WERI-Rb-1 (cell line): ENCODE data around the gene UBE2E2.
"Not testable (repeated sequence)": the region's sequence is repeated elsewhere in the genome, so short reads cannot be mapped to it uniquely, and the experiment has no call there.

ENCODE experiments used
- DNase-seq: peaks from one replicate; pipeline ENCODE4 v3.0.0-alpha.2; 2020
- H3K27ac ChIP-seq: fragments of 250-450 bp; sonication (Bioruptor Pico); 2 replicates; pipeline ENCODE4 v1.5.1; 2020; ENCODE audit warnings: mild to moderate bottlenecking, moderate library complexity
- H3K27me3 ChIP-seq: fragments of 250-450 bp; sonication (Bioruptor Pico); 2 replicates; pipeline ENCODE4 v1.5.1; 2021; ENCODE audit warnings: mild to moderate bottlenecking, low read depth, moderate library complexity; ENCODE audit not compliant: insufficient read depth, severe bottlenecking
- H3K36me3 ChIP-seq: fragments of 250-450 bp; sonication (Bioruptor Pico); 2 replicates; pipeline ENCODE4 v1.5.1; 2020; ENCODE audit warnings: mild to moderate bottlenecking, moderate library complexity
- H3K4me3 ChIP-seq: 2 replicates; pipeline ENCODE4 v1.5.1; 2011; ENCODE audit warnings: low read depth, mild to moderate bottlenecking, control low read depth, low read length
- H3K9me3 ChIP-seq: fragments of 250-450 bp; sonication (Bioruptor Pico); 2 replicates; pipeline ENCODE4 v1.5.1; 2021; ENCODE audit warnings: mild to moderate bottlenecking, moderate library complexity; ENCODE audit not compliant: severe bottlenecking
- CTCF ChIP-seq: IDR thresholded peaks from 2 replicates; pipeline ENCODE4 v1.5.1; 2011; ENCODE audit warnings: low read depth, mild to moderate bottlenecking, control low read depth, inconsistent platforms, low read length

The UBE2E2 gene

GRCh38 chr3:23169551-23169950 is 33.6 kb upstream of the UBE2E2 start:
- no peak overlapping the region for H3K27ac ChIP-seq
- H3K9me3 ChIP-seq, result no peaks in the 10 kb centered on the region
- TF ChIP-seq CTCF, result no peak

GRCh38 chr3:23170291-23170690 is 32.8 kb upstream of the UBE2E2 start:
- Histone ChIP-seq H3K27ac (no peak overlapping the region), H3K36me3 (no peaks in the 10 kb centered on the region), H3K4me3 (no peak overlapping the region), H3K27me3 (no peaks in the 10 kb centered on the region), H3K9me3 (no peaks in the 10 kb centered on the region)
- no peak for TF ChIP-seq CTCF
- no peak for DNase-seq

More at GRCh38 chr3:23169551-23169950, 33.6 kb upstream of the UBE2E2 start:
- Histone ChIP-seq H3K4me3 (no peak overlapping the region), H3K27me3 (no peaks in the 10 kb centered on the region), H3K36me3 (no peaks in the 10 kb centered on the region)
- DNase-seq, result no peak

GRCh38 chr3:23172059-23172458 is 31.1 kb upstream of the UBE2E2 start:
- H3K27me3 ChIP-seq, result no peaks in the 10 kb centered on the region
- H3K4me3 ChIP-seq, result no peak overlapping the region
- no peak for DNase-seq
- TF ChIP-seq CTCF, result no peak
- H3K27ac ChIP-seq, result no peak overlapping the region
- H3K9me3 ChIP-seq, result no peaks in the 10 kb centered on the region
- H3K36me3 ChIP-seq, result no peaks in the 10 kb centered on the region

GRCh38 chr3:23174426-23175039 is 28.6 kb upstream of the UBE2E2 start:
- TF ChIP-seq CTCF, result no peak
- no peaks in the 10 kb centered on the region for H3K9me3 ChIP-seq
- H3K36me3 ChIP-seq, result no peaks in the 10 kb centered on the region
- DNase-seq, result peak; percentile 8
- H3K4me3 ChIP-seq, result no peak overlapping the region
- H3K27ac ChIP-seq, result no peak overlapping the region
- H3K27me3 ChIP-seq, result no peaks in the 10 kb centered on the region

- Histone ChIP-seq H3K27ac (no peak overlapping the region), H3K27me3 (no peaks in the 10 kb centered on the region), H3K36me3 (no peaks in the 10 kb centered on the region), H3K4me3 (no peak overlapping the region), H3K9me3 (no peaks in the 10 kb centered on the region)
- TF ChIP-seq CTCF, result no peak
- DNase-seq, result no peak
Observed at GRCh38 chr3:23175341-23176083, 27.6 kb upstream of the UBE2E2 start.

- not testable (repeated sequence) for H3K9me3 ChIP-seq, H3K36me3 ChIP-seq, H3K27me3 ChIP-seq, H3K4me3 ChIP-seq, H3K27ac ChIP-seq, DNase-seq
Observed at GRCh38 chr3:23176839-23177238, 26.3 kb upstream of the UBE2E2 start.
